BE2C (cell line): Measurements from ENCODE around the gene ZNF358.
"Not testable (repeated sequence)": the region's sequence is repeated elsewhere in the genome, so short reads cannot be mapped to it uniquely, and the experiment has no call there.

Experiments
- DNase-seq: peaks from one replicate; pipeline ENCODE4 v3.0.0-alpha.2; 2020
- H3K27me3 ChIP-seq: fragments of 250-450 bp; sonication (Bioruptor Pico); 2 replicates; pipeline ENCODE4 v1.5.1; 2020; ENCODE audit warnings: mild to moderate bottlenecking
- H3K36me3 ChIP-seq: fragments of 250-450 bp; sonication (Bioruptor Pico); 2 replicates; pipeline ENCODE4 v1.5.1; 2020; ENCODE audit warnings: mild to moderate bottlenecking
- H3K4me1 ChIP-seq: fragments of 250-450 bp; sonication (Bioruptor Pico); 2 replicates; pipeline ENCODE4 v1.5.1; 2020
- H3K4me3 ChIP-seq: 2 replicates; pipeline ENCODE4 v1.5.1; 2011; ENCODE audit warnings: low read depth, low read length
- H3K9me3 ChIP-seq: fragments of 250-450 bp; sonication (Bioruptor Pico); 2 replicates; pipeline ENCODE4 v1.5.1; 2020
- CTCF ChIP-seq: IDR thresholded peaks from 2 replicates; pipeline ENCODE4 v1.5.1; 2012; ENCODE audit warnings: mild to moderate bottlenecking, low read depth, low read length

The ZNF358 gene

DNA sequence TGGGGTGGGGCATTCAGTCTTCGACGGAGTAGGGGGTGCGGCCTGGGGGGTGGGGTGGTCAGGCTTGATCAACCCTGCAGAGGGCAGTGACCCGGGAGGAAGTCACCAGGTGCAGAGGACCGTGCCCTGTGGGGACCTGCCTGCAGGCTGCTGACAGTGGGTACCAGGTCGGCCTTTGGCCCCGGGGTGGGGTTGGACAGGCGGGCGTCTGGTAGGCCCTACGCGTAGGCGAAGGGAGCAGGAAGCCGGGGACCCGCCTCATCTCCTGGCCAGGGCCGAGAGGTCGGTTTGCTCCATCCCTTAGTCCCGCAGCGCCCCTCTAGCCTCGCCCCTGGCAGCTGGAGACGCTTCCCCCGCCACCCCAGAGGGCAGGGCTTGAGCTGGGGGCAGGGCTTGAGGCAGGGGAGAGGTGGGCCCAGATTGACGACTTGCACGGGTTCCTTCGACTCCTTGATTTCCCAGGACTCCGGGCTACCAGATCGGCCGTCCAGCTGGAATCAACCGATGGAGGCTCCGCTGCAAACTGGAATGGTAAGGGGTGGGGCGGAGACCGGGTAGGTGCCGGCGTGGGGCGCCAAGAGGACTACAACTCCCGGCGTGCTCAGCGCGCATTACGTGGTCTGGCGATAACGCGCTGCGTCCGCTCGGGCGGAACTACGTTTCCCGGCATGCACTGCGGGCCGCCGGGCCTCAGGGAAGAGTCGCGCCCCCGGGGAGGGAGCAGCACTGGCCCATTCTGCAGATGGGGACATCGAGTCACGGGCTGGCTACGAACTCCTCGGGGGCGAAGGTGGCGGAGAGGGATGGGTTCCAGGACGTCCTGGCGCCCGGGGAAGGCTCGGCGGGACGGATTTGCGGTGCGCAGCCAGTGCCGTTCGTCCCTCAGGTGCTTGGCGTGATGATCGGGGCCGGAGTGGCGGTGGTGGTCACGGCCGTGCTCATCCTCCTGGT lies 19.4 kb downstream of the ZNF358 start, which contains the start of gene PNPLA6:
PNPLA6 (plus strand) TSS at position 671 of the 951 bp plus-strand sequence; CDS start at position 743, 72 bp downstream.
- no peak for TF ChIP-seq CTCF

DNA sequence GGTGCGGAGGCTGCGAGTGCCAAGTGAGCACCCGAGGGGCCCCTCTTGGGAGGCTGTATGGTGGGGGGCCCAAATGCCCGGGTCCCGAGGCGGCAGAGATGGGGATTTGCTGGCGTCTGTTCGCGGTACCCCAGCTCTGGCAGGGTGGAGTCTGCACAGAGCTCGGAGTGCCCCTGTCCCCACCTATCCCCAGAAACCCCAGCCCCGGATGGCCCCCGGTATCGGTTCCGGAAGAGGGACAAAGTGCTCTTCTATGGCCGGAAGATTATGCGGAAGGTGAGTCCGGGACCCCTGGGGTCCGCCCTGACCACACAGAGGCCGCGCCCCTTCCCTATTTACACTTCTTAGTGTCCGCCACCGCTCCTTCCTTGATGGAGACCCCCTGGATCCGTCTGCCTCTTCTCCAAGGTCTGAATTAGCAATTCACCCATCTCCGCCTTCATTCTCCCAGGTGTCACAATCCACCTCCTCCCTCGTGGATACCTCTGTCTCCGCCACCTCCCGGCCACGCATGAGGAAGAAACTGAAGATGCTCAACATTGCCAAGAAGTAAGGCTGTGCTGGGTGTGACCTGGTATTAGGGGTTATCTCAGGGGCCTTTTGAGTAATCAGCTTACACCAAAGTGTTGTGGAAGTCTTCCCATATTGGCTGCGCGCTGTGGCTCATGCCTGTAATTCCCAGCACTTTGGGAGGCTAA lies 20.2 kb downstream of the ZNF358 start:
- H3K4me3 ChIP-seq, result peak overlapping the region; percentile 88
- H3K9me3 ChIP-seq, result no peaks in the 10 kb centered on the region
- no peak for DNase-seq
- H3K36me3 ChIP-seq, result no peaks in the 10 kb centered on the region
- no peaks in the 10 kb centered on the region for H3K27me3 ChIP-seq
- no peak for TF ChIP-seq CTCF
- no peaks in the 10 kb centered on the region for H3K4me1 ChIP-seq

More for the DNA sequence above, 19.4 kb downstream of the ZNF358 start, which contains the start of gene PNPLA6:
- peak within 1 kb of the TSS; percentile 88 for H3K4me3 ChIP-seq
- no peaks in the 10 kb centered on the region for H3K27me3 ChIP-seq
- no peaks in the 10 kb centered on the region for H3K4me1 ChIP-seq
- H3K9me3 ChIP-seq, result no peaks in the 10 kb centered on the region
- DNase-seq, result peak; percentile 96
- no peaks in the 10 kb centered on the region for H3K36me3 ChIP-seq

DNA sequence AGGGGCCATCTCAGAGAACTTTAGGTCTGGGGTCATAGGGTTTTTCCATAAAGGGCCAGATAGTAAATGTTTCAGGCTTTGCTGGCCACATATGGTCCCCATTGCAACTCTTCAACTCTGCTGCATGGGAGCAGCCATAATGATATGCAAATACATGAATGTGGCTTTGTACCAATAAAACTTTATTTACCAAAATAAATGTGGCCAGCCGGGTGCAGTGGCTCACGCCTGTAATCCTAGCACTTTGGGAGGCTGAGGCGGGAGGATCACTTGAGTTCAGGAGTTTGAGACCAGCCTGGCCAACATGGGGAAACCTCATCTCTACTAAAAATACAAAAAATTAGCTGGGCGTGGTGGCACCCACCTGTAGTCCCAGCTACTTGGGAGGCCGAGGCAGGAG lies 23.1 kb downstream of the ZNF358 start:
- not testable (repeated sequence) for H3K27me3 ChIP-seq, DNase-seq, H3K4me3 ChIP-seq, H3K36me3 ChIP-seq, H3K9me3 ChIP-seq, H3K4me1 ChIP-seq

- no peaks in the 10 kb centered on the region for H3K36me3 ChIP-seq
- H3K9me3 ChIP-seq, result no peaks in the 10 kb centered on the region
- DNase-seq, result peak; percentile 9
- no peak for TF ChIP-seq CTCF
- no peaks in the 10 kb centered on the region for H3K27me3 ChIP-seq
- no peak overlapping the region for H3K4me3 ChIP-seq
- peaks cover 2% of the 10 kb centered on the region; the same call in 1 of the 2 replicates for H3K4me1 ChIP-seq
Observed at GRCh38 chr19:7539827-7540425, 24.0 kb downstream of the ZNF358 start.

GRCh38 chr19:7540761-7541474 lies 25.0 kb downstream of the ZNF358 start:
- Histone ChIP-seq H3K9me3 (no peaks in the 10 kb centered on the region), H3K4me3 (peak overlapping the region; percentile 43), H3K27me3 (no peaks in the 10 kb centered on the region), H3K36me3 (no peaks in the 10 kb centered on the region), H3K4me1 (peaks cover 2% of the 10 kb centered on the region; the same call in 1 of the 2 replicates)
- TF ChIP-seq CTCF, result no peak
- DNase-seq, result peak; percentile 92

DNA sequence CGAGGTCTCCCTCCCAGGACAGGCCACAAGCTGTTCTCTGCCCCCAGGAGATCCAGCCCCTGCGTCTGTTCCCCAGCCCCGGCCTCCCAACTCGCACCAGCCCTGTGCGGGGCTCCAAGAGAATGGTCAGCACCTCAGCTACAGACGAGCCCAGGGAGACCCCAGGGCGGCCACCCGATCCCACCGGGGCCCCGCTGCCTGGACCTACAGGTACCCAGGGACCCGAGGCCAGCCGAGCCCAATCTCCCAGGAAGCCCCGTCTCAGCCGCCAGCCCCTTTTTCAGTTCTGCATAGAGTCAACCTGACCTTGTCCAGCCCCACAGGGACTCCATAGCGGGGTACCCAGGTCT lies 25.5 kb downstream of the ZNF358 start:
- Histone ChIP-seq H3K4me3 (peak overlapping the region; percentile 43), H3K36me3 (no peaks in the 10 kb centered on the region), H3K9me3 (no peaks in the 10 kb centered on the region), H3K4me1 (peaks cover 2% of the 10 kb centered on the region; the same call in 1 of the 2 replicates), H3K27me3 (no peaks in the 10 kb centered on the region)
- no peak for TF ChIP-seq CTCF
- no peak for DNase-seq
